Loucy (cell line): ENCODE measurements around the gene PHF10.

Source experiments
- H2AFZ ChIP-seq: fragments of 200-600 bp; sonication (generic); 2 replicates; pipeline ENCODE4 v1.6.0; 2016; ENCODE audit warnings: antibody characterized with exemption, mild to moderate bottlenecking, low read length, moderate library complexity
- H3F3A ChIP-seq: fragments of 200-600 bp; 2 replicates; pipeline ENCODE4 v1.6.0; 2016; ENCODE audit warnings: antibody characterized with exemption, low read depth, mild to moderate bottlenecking
- H3K27me3 ChIP-seq: fragments of 200-600 bp; sonication (generic); 2 replicates; pipeline ENCODE4 v1.6.1; 2014; ENCODE audit warnings: low read length, mild to moderate bottlenecking; ENCODE audit not compliant: insufficient read depth, poor library complexity, severe bottlenecking
- H3K36me3 ChIP-seq: fragments of 200-600 bp; sonication (generic); 2 replicates; pipeline ENCODE4 v1.6.1; 2016; ENCODE audit warnings: low read length; ENCODE audit not compliant: insufficient read depth
- H3K4me1 ChIP-seq: fragments of 200-600 bp; sonication (generic); 2 replicates; pipeline ENCODE4 v1.5.1; 2014; ENCODE audit warnings: low read length, mild to moderate bottlenecking; ENCODE audit not compliant: insufficient read depth, poor library complexity, severe bottlenecking
- H3K4me2 ChIP-seq: fragments of 200-600 bp; sonication (generic); 2 replicates; pipeline ENCODE4 v1.6.0; 2014; ENCODE audit warnings: antibody characterized with exemption, low read length, low read depth, mild to moderate bottlenecking; ENCODE audit not compliant: poor library complexity, severe bottlenecking
- H3K4me3 ChIP-seq: fragments of 200-600 bp; sonication (generic); 2 replicates; pipeline ENCODE4 v1.5.1; 2014; ENCODE audit warnings: low read length, mild to moderate bottlenecking, mixed read lengths; ENCODE audit not compliant: poor library complexity, severe bottlenecking
- H3K79me2 ChIP-seq: fragments of 200-600 bp; sonication (generic); 2 replicates; pipeline ENCODE4 v1.6.1; 2014; ENCODE audit warnings: low read length; ENCODE audit not compliant: insufficient read depth
- H3K9ac ChIP-seq: fragments of 200-600 bp; sonication (generic); 2 replicates; pipeline ENCODE4 v1.6.0; 2014; ENCODE audit warnings: mild to moderate bottlenecking, low read depth, low read length, moderate library complexity; ENCODE audit not compliant: poor library complexity, severe bottlenecking
- H3K9me2 ChIP-seq: fragments of 200-600 bp; sonication (generic); replicated peaks from 2 replicates; pipeline ENCODE4 v1.6.1; 2016; ENCODE audit warnings: low read depth, low read length, mixed read lengths
- H3K9me3 ChIP-seq: fragments of 200-600 bp; sonication (generic); 2 replicates; pipeline ENCODE4 v1.6.1; 2014; ENCODE audit warnings: mild to moderate bottlenecking, antibody characterized with exemption, low read length, low read depth; ENCODE audit not compliant: insufficient read depth
- H4K20me1 ChIP-seq: fragments of 200-600 bp; sonication (generic); 2 replicates; pipeline ENCODE4 v1.6.0; 2014; ENCODE audit warnings: antibody characterized with exemption, low read length, mild to moderate bottlenecking; ENCODE audit not compliant: insufficient read depth, poor library complexity, severe bottlenecking
- CTCF ChIP-seq: fragments of 200-600 bp; sonication (generic); conservative IDR thresholded peaks from 2 replicates; pipeline ENCODE4 v1.5.1; 2014; ENCODE audit warnings: mild to moderate bottlenecking, antibody characterized with exemption, low read length
- EZH2phosphoT487 ChIP-seq: fragments of 200-600 bp; IDR thresholded peaks from 2 replicates; pipeline ENCODE4 v1.6.1; 2018; ENCODE audit warnings: antibody characterized with exemption, mild to moderate bottlenecking, moderate library complexity, borderline replicate concordance

Gene PHF10

GRCh38 chr6:169660751-169661390, 63.4 kb downstream of the PHF10 start:
- no peak overlapping the region for H3K4me2 ChIP-seq
- no peaks in the 10 kb centered on the region for H3K9me2 ChIP-seq
- H3K9me3 ChIP-seq: no peaks in the 10 kb centered on the region
- H3F3A ChIP-seq: no peaks in the 10 kb centered on the region
- H3K36me3 ChIP-seq: no peaks in the 10 kb centered on the region
- H3K27me3 ChIP-seq: no peaks in the 10 kb centered on the region
- no peaks in the 10 kb centered on the region for H3K79me2 ChIP-seq
- H3K4me3 ChIP-seq: no peak overlapping the region
- H3K4me1 ChIP-seq: no peaks in the 10 kb centered on the region
- TF ChIP-seq CTCF (no peak), EZH2phosphoT487 (no peak)
- no peak overlapping the region for H3K9ac ChIP-seq
- no peaks in the 10 kb centered on the region for H4K20me1 ChIP-seq
- no peak overlapping the region for H2AFZ ChIP-seq

- Histone ChIP-seq H3K4me1 (no peaks in the 10 kb centered on the region), H3K9me3 (no peaks in the 10 kb centered on the region), H3K4me3 (no peak overlapping the region), H4K20me1 (no peaks in the 10 kb centered on the region), H3K79me2 (no peaks in the 10 kb centered on the region), H3K4me2 (no peak overlapping the region), H3K9ac (no peak overlapping the region), H3K36me3 (no peaks in the 10 kb centered on the region), H3K27me3 (no peaks in the 10 kb centered on the region), H3K9me2 (no peaks in the 10 kb centered on the region), H3F3A (no peaks in the 10 kb centered on the region), H2AFZ (no peak overlapping the region)
- TF ChIP-seq EZH2phosphoT487: no peak
- no peak for TF ChIP-seq CTCF
Measured at GRCh38 chr6:169659820-169660610, 64.3 kb downstream of the PHF10 start.

GRCh38 chr6:169657284-169657610, 67.1 kb downstream of the PHF10 start:
- Histone ChIP-seq H3F3A (no peaks in the 10 kb centered on the region), H3K4me2 (no peak overlapping the region), H3K36me3 (no peaks in the 10 kb centered on the region), H3K4me3 (no peak overlapping the region), H3K4me1 (no peaks in the 10 kb centered on the region), H2AFZ (no peak overlapping the region), H3K79me2 (no peaks in the 10 kb centered on the region), H3K9me3 (no peaks in the 10 kb centered on the region), H4K20me1 (no peaks in the 10 kb centered on the region), H3K9me2 (no peaks in the 10 kb centered on the region), H3K27me3 (no peaks in the 10 kb centered on the region), H3K9ac (no peak overlapping the region)
- no peak for TF ChIP-seq CTCF
- TF ChIP-seq EZH2phosphoT487: no peak
